H1 (cell line): Measurements from ENCODE around the gene STAG2. TPM values are rescaled to one million over a fixed set of nuclear protein-coding genes. Genes with fewer than 3 reads are reported as not detected.

ENCODE experiments used
- HDAC2 ChIP-seq, 2 experiments: fragments of 300-600 bp in 1 of 2; sonication (generic) in 1 of 2; IDR thresholded peaks; 2 replicates each; pipeline ENCODE4 v1.6.1; 2011 to 2012; ENCODE audit warnings: low read depth in 2 of 2, low read length in 2 of 2, mild to moderate bottlenecking in 2 of 2, moderate library complexity in 2 of 2, borderline replicate concordance in 1 of 2, inconsistent platforms in 1 of 2
- polyA plus RNA-seq, 7 experiments: library from polyadenylated mRNA; depleted of rRNA in 3 of 7; stranded (reverse) in 5 of 7; unstranded in 2 of 7; fragments of >200 nt in 5 of 7; fragments of 200-250 nt in 2 of 7; gene quantifications; 1 replicate in 5 of 7; 2 replicates in 1 of 7; 4 replicates in 1 of 7; pipeline versions ENCODE4 v1.2.1 to v1.2.3, GENCODE V29; 2011 to 2013; ENCODE audit warnings: missing spikeins in 2 of 7, mixed read lengths in 2 of 7
- total RNA-seq: library from RNA; stranded (reverse); fragmentation: NEBNext Ultra II Directional; extraction: Animal tissue kit (Norgen Biotek cat#: 25700); gene quantifications from 2 replicates; pipeline ENCODE4 v1.2.1, GENCODE V29; 2021
- TF ChIP-seq, protein P1 (sequence below): IDR thresholded peaks from 2 replicates; pipeline ENCODE4 v1.6.1; 2011; ENCODE audit warnings: low read length, improper control_type of control experiment

STAG2 gene
- total and polyA plus RNA-seq, 2 of the 8 experiments (the other 6 are each of a cell fraction or from before 2014, with no cell fraction given): 20.3 to 94.9 TPM

DNA sequence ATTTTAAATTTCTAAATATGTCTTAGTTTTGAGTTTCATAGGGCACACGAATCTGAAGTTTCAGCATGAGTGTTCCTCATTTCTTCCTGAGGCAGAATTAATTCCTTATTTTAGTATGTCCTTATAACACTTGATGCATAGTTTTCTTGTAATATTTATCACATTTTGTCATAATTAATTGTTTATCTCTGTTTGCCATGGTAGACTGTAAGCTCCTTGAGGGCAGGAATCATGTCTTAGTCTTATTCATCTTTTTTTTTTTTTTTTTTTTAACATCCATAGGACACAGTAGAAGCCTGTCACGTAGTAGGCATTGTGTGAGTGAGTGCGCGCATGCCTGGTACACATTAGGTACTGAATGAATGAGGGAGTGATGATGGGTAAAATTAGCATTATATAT is 131.7 kb downstream of the STAG2 start (continued):
- TF ChIP-seq, protein P1, sequence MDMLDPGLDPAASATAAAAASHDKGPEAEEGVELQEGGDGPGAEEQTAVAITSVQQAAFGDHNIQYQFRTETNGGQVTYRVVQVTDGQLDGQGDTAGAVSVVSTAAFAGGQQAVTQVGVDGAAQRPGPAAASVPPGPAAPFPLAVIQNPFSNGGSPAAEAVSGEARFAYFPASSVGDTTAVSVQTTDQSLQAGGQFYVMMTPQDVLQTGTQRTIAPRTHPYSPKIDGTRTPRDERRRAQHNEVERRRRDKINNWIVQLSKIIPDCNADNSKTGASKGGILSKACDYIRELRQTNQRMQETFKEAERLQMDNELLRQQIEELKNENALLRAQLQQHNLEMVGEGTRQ: no peak
- no peak for TF ChIP-seq HDAC2 (IDR thresholded peaks at IDR 0.05; ENCODE audit: borderline replicate concordance in 1 of 2, low read depth in 2 of 2, low read length in 2 of 2)
